Astrocyte (in vitro differentiated cells and primary cell): Measurements from ENCODE around the gene UNC5B.

Experiments used
- CTCF ChIP-seq: IDR thresholded peaks from 2 replicates; pipeline ENCODE4 v1.5.1; 2011; ENCODE audit warnings: low read depth, mild to moderate bottlenecking, inconsistent platforms, low read length, moderate library complexity; ENCODE audit not compliant: insufficient read depth
- EZH2 ChIP-seq: IDR thresholded peaks from 2 replicates; pipeline ENCODE4 v1.6.1; 2012; ENCODE audit warnings: mild to moderate bottlenecking, low read length, inconsistent platforms; ENCODE audit not compliant: insufficient read depth

GRCh38 chr10:71247414-71247705, 35.0 kb downstream of the UNC5B start:
- no peak for TF ChIP-seq CTCF
- no peak for TF ChIP-seq EZH2
